H9 (cell line): ENCODE data around the gene HLA-DMA. TPM values are rescaled to one million over a fixed set of nuclear protein-coding genes. Genes with fewer than 3 reads are reported as not detected.

Experiments used
- DNase-seq: peaks from one replicate; pipeline ENCODE4 v3.0.0-alpha.2; 2017
- H2AFZ ChIP-seq: one replicate; pipeline ENCODE4 v1.6.1; 2013; ENCODE audit warnings: mild to moderate bottlenecking, low read length, control low read depth, moderate library complexity
- H2AK5ac ChIP-seq: 2 replicates; pipeline ENCODE4 v1.6.1; 2013; ENCODE audit warnings: low read length, control low read depth, mixed read lengths; ENCODE audit not compliant: insufficient read length
- H2BK120ac ChIP-seq: one replicate; pipeline ENCODE4 v1.6.1; 2013; ENCODE audit warnings: low read depth, mild to moderate bottlenecking, low read length, control low read depth, inconsistent platforms; ENCODE audit not compliant: poor library complexity, severe bottlenecking
- H2BK12ac ChIP-seq: 2 replicates; pipeline ENCODE4 v1.6.1; 2013; ENCODE audit warnings: low read length, control low read depth, mixed read lengths, low read depth; ENCODE audit not compliant: insufficient read length
- H2BK15ac ChIP-seq: 2 replicates; pipeline ENCODE4 v1.6.1; 2013; ENCODE audit warnings: low read depth, low read length, control low read depth
- H2BK20ac ChIP-seq: one replicate; pipeline ENCODE4 v1.6.1; 2013; ENCODE audit warnings: low read depth, mild to moderate bottlenecking, low read length, control low read depth, inconsistent platforms; ENCODE audit not compliant: poor library complexity, severe bottlenecking
- H2BK5ac ChIP-seq: 2 replicates; pipeline ENCODE4 v1.6.1; 2013; ENCODE audit warnings: low read length, control low read depth, mixed read lengths; ENCODE audit not compliant: insufficient read length
- H3K14ac ChIP-seq: 2 replicates; pipeline ENCODE4 v1.6.1; 2013; ENCODE audit warnings: low read length, control low read depth; ENCODE audit not compliant: insufficient read depth
- H3K18ac ChIP-seq: 2 replicates; pipeline ENCODE4 v1.6.1; 2013; ENCODE audit warnings: low read depth, mild to moderate bottlenecking, mixed read lengths, low read length, control low read depth; ENCODE audit not compliant: insufficient read length
- H3K23ac ChIP-seq: 2 replicates; pipeline ENCODE4 v1.6.1; 2013; ENCODE audit warnings: low read length, control low read depth, mixed read lengths, low read depth; ENCODE audit not compliant: insufficient read length
- H3K23me2 ChIP-seq: 2 replicates; pipeline ENCODE4 v1.6.1; 2013; ENCODE audit warnings: low read depth, mild to moderate bottlenecking, mixed read lengths, low read length, control low read depth; ENCODE audit not compliant: insufficient read length, poor library complexity, severe bottlenecking
- H3K27ac ChIP-seq: 2 replicates; pipeline ENCODE4 v1.5.1; 2013; ENCODE audit warnings: low read length, control low read depth, mixed read lengths, low read depth; ENCODE audit not compliant: insufficient read length
- H3K27me3 ChIP-seq: 2 replicates; pipeline ENCODE4 v1.6.1; 2013; ENCODE audit warnings: low read length, control low read depth, inconsistent platforms; ENCODE audit not compliant: insufficient read depth
- H3K4ac ChIP-seq: 2 replicates; pipeline ENCODE4 v1.6.1; 2013; ENCODE audit warnings: low read depth, mild to moderate bottlenecking, control low read depth, inconsistent platforms, low read length, moderate library complexity
- H3K4me1 ChIP-seq: 2 replicates; pipeline ENCODE4 v1.6.1; 2013; ENCODE audit warnings: low read length, control low read depth, inconsistent platforms; ENCODE audit not compliant: insufficient read depth
- H3K4me2 ChIP-seq: 2 replicates; pipeline ENCODE4 v1.6.1; 2013; ENCODE audit warnings: low read length, control low read depth, mixed read lengths; ENCODE audit not compliant: insufficient read length, insufficient read depth
- H3K56ac ChIP-seq: 2 replicates; pipeline ENCODE4 v1.6.1; 2013; ENCODE audit warnings: low read depth, mild to moderate bottlenecking, mixed read lengths, low read length, control low read depth; ENCODE audit not compliant: insufficient read length
- H3K79me1 ChIP-seq: 2 replicates; pipeline ENCODE4 v1.6.1; 2013; ENCODE audit warnings: low read depth, mild to moderate bottlenecking, moderate library complexity, low read length, control low read depth, inconsistent platforms; ENCODE audit not compliant: insufficient read depth, poor library complexity, severe bottlenecking
- H3K79me2 ChIP-seq: 2 replicates; pipeline ENCODE4 v1.6.1; 2013; ENCODE audit warnings: low read length, control low read depth, inconsistent platforms; ENCODE audit not compliant: insufficient read depth
- H3K9ac ChIP-seq: 2 replicates; pipeline ENCODE4 v1.6.1; 2013; ENCODE audit warnings: low read length, control low read depth, mixed read lengths; ENCODE audit not compliant: insufficient read length; ENCODE audit errors: extremely low read depth
- H3K9me3 ChIP-seq: one replicate; pipeline ENCODE4 v1.6.1; 2013; ENCODE audit warnings: low read depth, low read length, inconsistent platforms; ENCODE audit not compliant: control insufficient read depth
- H3T11ph ChIP-seq: one replicate; pipeline ENCODE4 v1.6.1; 2013; ENCODE audit warnings: mild to moderate bottlenecking, low read length, control low read depth, inconsistent platforms
- H4K20me1 ChIP-seq: one replicate; pipeline ENCODE4 v1.6.1; 2013; ENCODE audit not compliant: control insufficient read depth, insufficient read length, insufficient read depth
- H4K5ac ChIP-seq: 2 replicates; pipeline ENCODE4 v1.6.1; 2013; ENCODE audit warnings: low read depth, mild to moderate bottlenecking, mixed read lengths, low read length, control low read depth; ENCODE audit not compliant: insufficient read length
- H4K8ac ChIP-seq: replicated peaks from 2 replicates; pipeline ENCODE4 v1.6.1; 2013; ENCODE audit warnings: low read length, control low read depth, mixed read lengths, low read depth; ENCODE audit not compliant: insufficient read length
- H4K91ac ChIP-seq: 2 replicates; pipeline ENCODE4 v1.6.1; 2013; ENCODE audit warnings: low read depth, mild to moderate bottlenecking, moderate library complexity, mixed read lengths, low read length, control low read depth; ENCODE audit not compliant: insufficient read length
- H3K27ac Mint-ChIP-seq, 3 experiments: 2 replicates in 2 of 3; 3 replicates in 1 of 3; pipeline ENCODE4 v1.8.0; 2020 to 2021; ENCODE audit warnings: mixed read lengths in 3 of 3, mild to moderate bottlenecking in 1 of 3, moderate library complexity in 1 of 3
- H3K27me3 Mint-ChIP-seq: 2 replicates; pipeline ENCODE4 v1.8.0; 2021; ENCODE audit warnings: low read depth, mild to moderate bottlenecking, moderate library complexity, mixed read lengths
- H3K36me3 Mint-ChIP-seq, 3 experiments: 2 replicates in 2 of 3; 3 replicates in 1 of 3; pipeline ENCODE4 v1.8.0; 2020 to 2021; ENCODE audit warnings: low read depth in 3 of 3, mixed read lengths in 3 of 3; ENCODE audit not compliant: insufficient read depth in 1 of 3
- H3K4me1 Mint-ChIP-seq, 2 experiments: 2 replicates each; pipeline ENCODE4 v1.8.0; 2020; ENCODE audit warnings: mixed read lengths in 2 of 2
- H3K4me3 Mint-ChIP-seq, 2 experiments: 2 replicates in 1 of 2; 3 replicates in 1 of 2; pipeline ENCODE4 v1.8.0; 2020 to 2021; ENCODE audit warnings: mild to moderate bottlenecking in 2 of 2, mixed read lengths in 2 of 2, moderate library complexity in 1 of 2
- H3K9me3 Mint-ChIP-seq, 2 experiments: 2 replicates in 1 of 2; 3 replicates in 1 of 2; pipeline ENCODE4 v1.8.0; 2020; ENCODE audit warnings: mild to moderate bottlenecking in 2 of 2, mixed read lengths in 2 of 2, moderate library complexity in 1 of 2
- WGBS: extraction: QIAGEN DNeasy Blood & Tissue Kit; methylation state at CpG from one replicate; pipeline ENCODE4 v1.1.7; 2013; ENCODE audit warnings: missing lambda C conversion rate, low lambda C conversion rate, mixed read lengths; ENCODE audit not compliant: insufficient read length; ENCODE audit errors: extremely low coverage; 5-methylcytosine and 5-hydroxymethylcytosine counted together
- total RNA-seq: library from RNA; stranded (reverse); gene quantifications from 2 replicates; pipeline ENCODE4 v1.2.1, GENCODE V29; 2021
- TF ChIP-seq, protein P1 (sequence below): fragments of 200-600 bp; sonication (generic); conservative IDR thresholded peaks from 3 replicates; pipeline ENCODE4 v1.8.0; 2021; ENCODE audit warnings: antibody characterized with exemption, mild to moderate bottlenecking

The HLA-DMA gene
- total RNA-seq, 1 experiment from 2014 or later: 7.5 TPM

DNA sequence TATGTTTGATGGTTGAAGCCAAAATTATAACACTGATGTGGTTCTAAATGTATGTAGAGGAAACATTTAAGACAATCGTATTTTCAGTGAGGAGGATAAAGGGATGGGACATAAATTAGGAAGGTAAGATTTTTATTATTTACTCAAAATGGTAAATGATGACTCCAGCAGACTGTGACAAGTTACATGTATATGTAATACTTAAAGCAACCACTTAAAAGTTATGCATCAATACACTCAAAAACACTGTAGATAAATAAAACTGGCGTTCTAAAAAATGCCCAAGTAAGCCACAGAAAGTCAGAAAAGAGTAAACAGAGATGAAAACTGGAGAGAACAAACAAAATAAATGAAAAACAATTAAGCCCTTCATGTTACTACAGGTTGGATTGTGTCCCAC, 30.8 kb downstream of the HLA-DMA start:
- WGBS: no CpG with 5 or more reads among the region's 2 CpGs

More for the DNA sequence above, 30.8 kb downstream of the HLA-DMA start:
- H3K4me2 ChIP-seq: no peak overlapping the region
- H3K9me3 Mint-ChIP-seq: no peaks in the 10 kb centered on the region
- no peak overlapping the region for H3K14ac ChIP-seq
- no peak overlapping the region for H2BK20ac ChIP-seq
- H2AFZ ChIP-seq: no peak overlapping the region
- H3T11ph ChIP-seq: no peak overlapping the region
- TF ChIP-seq, protein P1, sequence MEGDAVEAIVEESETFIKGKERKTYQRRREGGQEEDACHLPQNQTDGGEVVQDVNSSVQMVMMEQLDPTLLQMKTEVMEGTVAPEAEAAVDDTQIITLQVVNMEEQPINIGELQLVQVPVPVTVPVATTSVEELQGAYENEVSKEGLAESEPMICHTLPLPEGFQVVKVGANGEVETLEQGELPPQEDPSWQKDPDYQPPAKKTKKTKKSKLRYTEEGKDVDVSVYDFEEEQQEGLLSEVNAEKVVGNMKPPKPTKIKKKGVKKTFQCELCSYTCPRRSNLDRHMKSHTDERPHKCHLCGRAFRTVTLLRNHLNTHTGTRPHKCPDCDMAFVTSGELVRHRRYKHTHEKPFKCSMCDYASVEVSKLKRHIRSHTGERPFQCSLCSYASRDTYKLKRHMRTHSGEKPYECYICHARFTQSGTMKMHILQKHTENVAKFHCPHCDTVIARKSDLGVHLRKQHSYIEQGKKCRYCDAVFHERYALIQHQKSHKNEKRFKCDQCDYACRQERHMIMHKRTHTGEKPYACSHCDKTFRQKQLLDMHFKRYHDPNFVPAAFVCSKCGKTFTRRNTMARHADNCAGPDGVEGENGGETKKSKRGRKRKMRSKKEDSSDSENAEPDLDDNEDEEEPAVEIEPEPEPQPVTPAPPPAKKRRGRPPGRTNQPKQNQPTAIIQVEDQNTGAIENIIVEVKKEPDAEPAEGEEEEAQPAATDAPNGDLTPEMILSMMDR: no peak
- H3K79me2 ChIP-seq: no peaks in the 10 kb centered on the region
- H2BK12ac ChIP-seq: no peak overlapping the region
- H2BK5ac ChIP-seq: no peak overlapping the region
- no peaks in the 10 kb centered on the region for H4K20me1 ChIP-seq
- no peak overlapping the region for H3K4me3 Mint-ChIP-seq
- H3K4me1 Mint-ChIP-seq: no peaks in the 10 kb centered on the region
- H3K23ac ChIP-seq: no peak overlapping the region
- no peak overlapping the region for H4K5ac ChIP-seq
- H3K4me1 ChIP-seq: no peaks in the 10 kb centered on the region
- H3K56ac ChIP-seq: no peak overlapping the region
- H3K27me3 ChIP-seq: no peaks in the 10 kb centered on the region
- no peak overlapping the region for H3K27ac Mint-ChIP-seq
- H3K4ac ChIP-seq: no peak overlapping the region
- H4K8ac ChIP-seq: no peak overlapping the region
- H2BK120ac ChIP-seq: no peak overlapping the region
- H4K91ac ChIP-seq: no peak overlapping the region
- DNase-seq: no peak
- peaks cover 2% of the 10 kb centered on the region; the same call in 1 of the 2 replicates for H3K27me3 Mint-ChIP-seq
- no peak overlapping the region for H2BK15ac ChIP-seq
- no peaks in the 10 kb centered on the region for H3K9me3 ChIP-seq
- no peak overlapping the region for H3K9ac ChIP-seq
- no peaks in the 10 kb centered on the region for H3K36me3 Mint-ChIP-seq
- H2AK5ac ChIP-seq: no peak overlapping the region
- H3K79me1 ChIP-seq: no peaks in the 10 kb centered on the region
- no peaks in the 10 kb centered on the region for H3K23me2 ChIP-seq
- H3K18ac ChIP-seq: no peak overlapping the region
- H3K27ac ChIP-seq: no peak overlapping the region
